NK-92 (cell line): ENCODE measurements around the gene C10orf62.
"Not testable (repeated sequence)": the region's sequence is repeated elsewhere in the genome, so short reads cannot be mapped to it uniquely, and the experiment has no call there.

Experiments
- DNase-seq: peaks from one replicate; lab custom pipeline; 2025; ENCODE audit not compliant: unreplicated experiment; lab: John Stamatoyannopoulos, UW

The C10orf62 gene

GRCh38 chr10:97564776-97565175 lies 24.7 kb upstream of the C10orf62 start:
- no peak for DNase-seq

- DNase-seq = no peak
Observed at GRCh38 chr10:97566336-97566996, 23.1 kb upstream of the C10orf62 start.

GRCh38 chr10:97567891-97568290 lies 21.6 kb upstream of the C10orf62 start:
- no peak for DNase-seq

GRCh38 chr10:97570146-97570788 lies 19.3 kb upstream of the C10orf62 start:
- DNase-seq = no peak

- no peak for DNase-seq
Observed at GRCh38 chr10:97570789-97571471, 18.6 kb upstream of the C10orf62 start.

GRCh38 chr10:97571622-97572021 lies 17.9 kb upstream of the C10orf62 start:
- DNase-seq = no peak

- no peak for DNase-seq
Observed at GRCh38 chr10:97572214-97572989, 17.1 kb upstream of the C10orf62 start, which contains the start of gene ANKRD2. Gene ANKRD2 (plus strand): TSS chr10:97572779. CDS start chr10:97572789, 10 bp downstream.

GRCh38 chr10:97573021-97573420 lies 16.5 kb upstream of the C10orf62 start:
- DNase-seq = no peak

GRCh38 chr10:97573672-97574071 lies 15.8 kb upstream of the C10orf62 start:
- no peak for DNase-seq

- DNase-seq = no peak
Observed at GRCh38 chr10:97574374-97575126, 15.0 kb upstream of the C10orf62 start.

GRCh38 chr10:97575127-97575668 lies 14.3 kb upstream of the C10orf62 start:
- DNase-seq = no peak

GRCh38 chr10:97576487-97576886 lies 13.0 kb upstream of the C10orf62 start:
- not testable (repeated sequence) for DNase-seq

GRCh38 chr10:97577701-97578100 lies 11.8 kb upstream of the C10orf62 start:
- no peak for DNase-seq

- no peak for DNase-seq
Observed at GRCh38 chr10:97578171-97578844, 11.2 kb upstream of the C10orf62 start.

GRCh38 chr10:97580421-97581367 lies 8.8 kb upstream of the C10orf62 start:
- no peak for DNase-seq

- DNase-seq = no peak
Observed at GRCh38 chr10:97582169-97582568, 7.4 kb upstream of the C10orf62 start.

GRCh38 chr10:97583476-97583875 lies 6.0 kb upstream of the C10orf62 start:
- no peak for DNase-seq

GRCh38 chr10:97584060-97584797 lies 5.3 kb upstream of the C10orf62 start, which contains the start of gene HOGA1:
Gene HOGA1 (plus strand): TSS chr10:97584389. CDS start chr10:97584704, 315 bp downstream.
- no peak for DNase-seq
